CD4-positive, alpha-beta T cell treated with Interleukin-2 at 100 ng/mL for 4 hours (primary cell): ENCODE results near the gene RRP15.

ENCODE experiments used
- DNase-seq: peaks from one replicate; pipeline ENCODE4 v3.0.0-alpha.2; 2020; ENCODE audit warnings: low spot score

RRP15 gene, protein sequence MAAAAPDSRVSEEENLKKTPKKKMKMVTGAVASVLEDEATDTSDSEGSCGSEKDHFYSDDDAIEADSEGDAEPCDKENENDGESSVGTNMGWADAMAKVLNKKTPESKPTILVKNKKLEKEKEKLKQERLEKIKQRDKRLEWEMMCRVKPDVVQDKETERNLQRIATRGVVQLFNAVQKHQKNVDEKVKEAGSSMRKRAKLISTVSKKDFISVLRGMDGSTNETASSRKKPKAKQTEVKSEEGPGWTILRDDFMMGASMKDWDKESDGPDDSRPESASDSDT

DNA sequence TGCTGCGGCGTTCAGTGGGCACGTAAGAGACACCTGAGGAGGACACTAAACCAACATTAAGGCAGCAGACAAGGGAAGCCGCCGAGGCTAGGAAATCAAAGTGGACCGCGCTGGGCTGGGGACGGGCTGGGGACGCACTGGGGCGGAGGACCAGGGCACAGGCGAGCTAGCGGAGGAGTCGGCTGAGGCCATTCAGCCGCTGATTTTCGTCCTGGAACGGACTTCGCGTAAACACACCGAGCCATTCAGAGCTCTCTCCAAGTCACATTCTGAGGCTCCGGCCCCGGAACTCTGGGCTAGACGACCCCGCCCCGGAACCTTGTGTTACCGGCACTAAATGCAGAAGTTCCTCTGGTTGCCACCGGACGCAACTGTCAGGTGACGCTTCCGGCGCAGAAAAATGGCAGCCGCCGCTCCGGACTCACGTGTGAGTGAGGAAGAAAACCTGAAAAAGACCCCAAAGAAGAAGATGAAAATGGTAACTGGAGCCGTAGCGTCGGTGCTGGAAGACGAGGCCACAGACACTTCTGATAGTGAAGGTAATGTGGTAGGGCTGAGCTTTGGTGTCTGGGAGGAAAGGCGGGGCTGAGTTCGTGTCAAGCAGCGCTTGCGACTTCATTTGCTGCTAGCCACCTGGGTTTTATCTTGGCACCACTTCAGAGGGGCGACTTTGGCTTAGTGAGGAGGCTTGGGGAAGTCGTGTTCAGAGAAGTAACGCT is at the start of gene RRP15:
TSS of gene RRP15 (plus strand) at position 377 of the 719 bp plus-strand sequence. CDS start at position 401, 24 bp downstream.
- peak; percentile 87 for DNase-seq

DNA sequence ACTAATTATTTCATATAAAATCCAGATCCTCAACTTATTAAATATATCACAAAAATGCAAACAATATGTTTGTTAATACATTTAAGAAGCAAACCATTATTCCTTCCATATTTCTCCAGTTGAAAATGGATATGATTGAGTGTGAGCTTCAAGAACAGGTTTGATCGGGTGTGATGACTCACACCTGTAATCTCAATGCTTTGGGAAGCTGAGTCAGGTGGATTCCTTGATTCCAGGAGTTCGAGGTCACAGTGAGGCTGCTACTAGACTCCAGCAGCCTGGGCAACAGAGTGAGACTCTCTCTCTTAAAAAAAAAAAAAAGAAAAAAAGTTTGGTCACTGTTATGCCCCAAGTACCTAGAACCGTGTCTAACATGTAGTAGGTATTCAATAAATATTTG is 42.9 kb upstream of the RRP15 start:
- no peak for DNase-seq

DNA sequence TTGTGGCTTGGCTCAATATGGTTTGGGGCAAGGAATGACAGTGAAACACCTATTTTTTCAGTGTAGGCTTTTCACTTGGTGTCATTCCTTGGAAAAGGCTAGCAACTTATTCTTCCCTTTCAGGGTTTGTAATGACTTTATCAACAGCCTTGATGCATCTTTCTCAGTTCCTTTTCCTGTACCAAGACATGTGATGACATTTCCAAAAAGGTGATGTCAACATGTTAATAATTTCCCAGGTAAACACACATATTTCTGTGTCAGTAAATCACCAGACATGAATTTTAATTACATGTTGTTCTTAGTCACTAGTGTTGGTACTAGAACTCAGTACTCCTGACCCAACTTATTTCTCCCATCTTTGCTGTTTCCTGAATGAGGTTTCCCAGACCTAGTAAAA is 37.8 kb upstream of the RRP15 start:
- DNase-seq: no peak

DNA sequence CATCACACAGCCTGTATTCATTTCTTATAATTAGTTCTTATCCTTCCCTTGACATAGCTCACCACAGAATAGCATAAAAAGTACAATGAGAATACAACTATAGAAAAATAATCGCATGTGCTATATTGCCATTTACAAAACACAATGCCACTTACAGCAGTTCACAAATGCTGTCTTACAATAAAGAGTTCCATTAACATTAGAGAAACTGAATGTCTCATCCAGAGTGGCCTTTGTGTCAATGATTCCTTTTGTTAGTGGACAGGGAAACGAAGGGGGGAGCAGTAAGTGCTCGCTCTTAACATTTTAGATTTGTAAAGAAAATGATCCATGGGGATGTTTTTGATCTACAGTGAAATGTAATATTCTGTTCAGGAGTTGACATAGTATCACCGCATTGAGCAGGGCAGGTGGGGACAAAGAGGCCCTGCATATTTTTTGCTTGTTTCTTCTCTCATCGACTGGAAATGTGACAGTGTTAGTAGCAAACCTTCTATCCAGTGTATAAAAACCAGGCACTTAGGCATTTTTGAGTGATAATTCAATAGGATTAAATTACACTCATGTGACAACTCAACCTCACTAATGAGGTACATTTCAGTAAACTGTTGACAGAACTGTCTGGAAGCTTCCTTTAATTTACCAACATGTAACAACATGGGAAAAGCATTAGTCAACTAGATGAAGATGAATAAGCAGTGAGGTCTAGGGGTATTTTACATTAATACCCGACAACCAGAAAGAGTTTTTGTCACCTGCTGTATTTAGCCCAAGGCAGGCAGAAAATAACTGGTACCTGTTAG is 35.6 kb upstream of the RRP15 start:
- no peak for DNase-seq

DNA sequence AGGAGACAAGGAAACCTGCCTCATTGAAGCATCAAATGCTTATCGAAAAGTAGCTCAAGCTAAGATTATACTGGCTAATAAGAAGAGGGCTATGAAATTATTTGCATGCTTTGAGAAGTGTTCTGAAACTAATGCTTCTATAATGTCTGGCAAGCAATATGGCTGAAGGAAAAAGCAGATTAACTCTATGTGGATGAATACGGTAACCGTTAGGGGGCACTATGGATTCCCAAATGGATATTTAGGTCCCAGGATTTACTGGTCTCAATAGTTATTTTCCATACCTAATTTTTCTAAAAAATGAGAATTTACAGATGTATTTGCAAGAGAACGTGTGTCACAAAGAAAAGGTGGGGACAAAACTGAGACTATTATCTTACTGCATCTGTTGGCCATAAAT is 34.6 kb upstream of the RRP15 start:
- no peak for DNase-seq

DNA sequence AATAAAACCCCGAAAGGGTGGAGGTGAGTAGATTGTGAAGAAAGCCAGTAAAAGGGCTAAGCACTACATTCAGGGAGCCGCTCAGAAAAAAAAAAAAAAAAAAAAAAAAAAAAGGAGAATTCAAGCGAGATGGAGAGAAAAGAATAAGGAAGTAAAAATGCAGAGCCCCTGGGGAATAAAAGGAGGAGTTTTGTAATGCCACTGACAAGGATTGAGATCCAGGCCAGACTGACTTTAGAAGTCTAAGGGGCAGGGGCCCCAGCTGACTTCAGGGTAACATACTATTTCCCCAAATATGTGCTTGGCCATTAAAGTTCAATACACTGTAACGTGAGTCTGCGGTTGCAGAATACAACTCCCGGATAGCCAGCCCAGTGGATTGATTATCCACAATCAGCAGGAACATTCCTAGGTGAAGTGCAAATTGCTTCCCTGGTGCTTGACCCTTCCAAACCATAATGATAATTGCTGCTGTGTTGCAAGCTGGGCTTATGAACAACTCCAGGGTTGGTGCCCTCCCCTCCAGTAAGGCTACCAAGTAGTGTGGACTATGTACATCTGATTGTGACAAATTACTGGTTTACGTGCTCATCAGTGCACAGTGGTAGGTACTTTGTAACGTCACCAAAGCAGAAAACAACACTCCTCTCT is 30.7 kb upstream of the RRP15 start:
- DNase-seq: no peak

DNA sequence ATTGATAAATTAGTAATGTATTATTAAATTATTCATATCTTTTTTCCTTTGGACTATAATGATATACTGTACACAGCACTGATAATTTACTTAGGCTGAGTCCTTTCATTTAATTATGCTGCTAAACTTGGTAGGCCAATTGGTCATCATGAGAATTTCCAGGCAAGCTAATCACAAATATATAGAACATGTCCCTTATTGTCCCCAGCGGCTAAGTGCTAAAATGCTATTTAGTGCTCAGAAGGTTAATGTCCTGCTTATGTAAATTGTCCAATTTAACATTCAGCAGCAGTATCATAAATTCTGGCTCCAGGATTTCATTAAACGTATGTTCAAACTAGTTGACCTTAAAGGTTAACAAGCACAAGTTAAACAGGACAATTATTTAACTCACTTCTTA is 30.0 kb upstream of the RRP15 start:
- DNase-seq: no peak

DNA sequence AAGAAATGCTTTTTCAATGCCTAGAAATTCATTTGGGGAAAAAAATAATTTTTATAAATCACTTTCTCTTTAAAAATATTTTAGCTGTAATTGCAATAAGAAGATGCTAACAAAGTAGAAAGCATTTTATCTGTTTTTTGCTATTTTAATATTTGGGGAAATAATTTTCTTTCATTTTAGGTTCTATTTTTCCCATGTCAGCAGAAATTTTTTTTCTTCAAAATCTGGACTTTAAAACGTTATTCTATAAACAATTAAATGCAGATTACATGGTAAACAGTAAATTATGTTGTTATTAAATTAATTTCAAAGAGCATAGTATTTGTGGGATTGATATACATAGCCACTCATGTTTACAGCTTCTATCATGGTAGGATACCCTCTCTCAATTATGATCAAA is 27.7 kb upstream of the RRP15 start:
- DNase-seq: no peak

DNA sequence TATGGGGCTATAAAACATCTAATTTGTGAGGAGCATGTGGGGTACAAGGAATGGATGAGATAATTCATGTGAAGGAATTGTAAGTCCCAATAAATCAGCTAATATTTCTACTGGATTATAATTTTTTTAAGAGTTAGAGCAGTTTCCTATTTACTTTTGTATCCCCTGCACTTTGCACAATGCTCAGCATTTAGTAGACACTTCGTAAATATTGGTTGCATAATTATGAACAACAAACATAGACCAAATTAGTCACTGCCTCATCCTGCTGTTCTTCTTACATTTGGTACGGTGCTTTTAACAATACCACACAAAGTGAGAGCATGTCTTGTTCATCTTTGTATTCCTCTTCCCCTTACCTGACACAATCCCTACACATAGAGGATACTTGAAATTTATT is 27.1 kb upstream of the RRP15 start:
- DNase-seq: no peak

DNA sequence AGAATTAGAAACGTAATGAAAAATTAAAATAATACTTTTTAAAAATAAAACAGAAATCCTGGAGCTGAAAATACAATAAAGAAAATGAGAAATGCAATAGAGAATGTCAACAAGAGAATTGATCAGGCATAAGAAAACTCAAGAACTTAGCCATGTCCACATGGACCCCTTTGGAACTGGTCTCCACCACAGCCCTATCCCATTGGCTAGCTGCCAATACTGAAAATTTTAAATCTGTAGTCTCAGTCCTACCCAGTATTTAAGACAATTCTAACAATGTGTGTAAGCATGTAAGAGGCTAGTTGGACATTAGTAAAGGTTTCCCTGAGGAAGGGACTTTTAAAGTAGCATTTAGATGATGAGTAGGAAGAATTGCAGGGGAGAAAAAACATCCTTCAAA is 25.8 kb upstream of the RRP15 start:
- no peak for DNase-seq

DNA sequence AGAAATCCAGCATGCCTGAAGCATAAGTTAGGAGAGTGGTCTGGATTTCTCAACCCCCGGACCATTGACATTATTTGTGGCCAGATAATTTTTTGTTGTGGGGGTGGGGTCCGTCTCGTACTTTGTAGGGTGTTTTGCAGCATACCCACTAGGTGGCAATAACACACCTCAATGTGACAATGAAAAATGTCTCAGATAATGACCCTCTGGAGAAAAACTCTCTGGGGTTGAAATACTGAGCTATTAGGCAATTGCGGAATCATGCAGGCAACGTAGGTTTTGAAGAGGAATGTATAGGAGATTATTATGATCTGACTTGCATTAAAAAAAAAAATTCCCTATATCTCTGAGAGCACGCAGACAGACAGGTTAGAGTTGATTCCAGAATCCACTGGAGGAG is 25.3 kb upstream of the RRP15 start:
- DNase-seq: no peak

DNA sequence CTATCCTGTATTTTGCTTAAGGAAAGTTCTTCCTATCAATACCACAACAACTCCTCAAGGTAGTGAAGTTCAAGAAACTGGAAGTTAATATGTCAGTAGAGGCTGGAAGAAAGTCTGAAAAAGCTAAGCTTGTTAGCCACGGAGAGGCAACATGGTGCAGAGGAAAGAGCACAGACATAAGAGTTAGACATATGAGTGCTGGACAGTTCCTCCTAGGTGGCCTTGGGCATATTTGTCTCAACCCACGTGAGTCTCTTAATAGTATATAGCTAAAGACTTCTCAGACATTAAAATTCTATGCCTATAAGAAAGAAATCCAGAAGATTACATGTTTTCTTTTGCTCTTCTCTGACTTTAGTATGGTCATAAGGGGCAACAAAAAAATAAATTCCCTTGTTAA is 22.8 kb upstream of the RRP15 start:
- no peak for DNase-seq

DNA sequence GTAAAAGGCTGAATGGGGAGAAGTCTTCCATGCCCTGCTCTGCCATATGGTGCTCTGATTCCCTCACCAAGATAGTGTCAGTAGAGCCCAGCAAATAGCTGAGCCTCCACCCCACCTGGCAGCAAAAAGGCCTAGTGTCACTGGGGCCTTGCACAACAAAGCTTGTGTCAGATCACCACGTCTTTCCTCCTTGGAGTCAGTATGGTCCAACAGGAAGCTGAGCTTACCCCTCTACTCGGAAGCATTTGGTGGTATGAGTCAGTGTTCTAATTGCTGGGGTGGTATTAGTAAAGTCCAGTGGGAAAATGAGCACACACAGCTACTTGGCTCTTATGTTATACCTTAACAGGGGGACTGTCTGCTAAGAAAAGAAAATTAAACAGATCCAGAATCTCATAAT is 18.7 kb upstream of the RRP15 start:
- no peak for DNase-seq

DNA sequence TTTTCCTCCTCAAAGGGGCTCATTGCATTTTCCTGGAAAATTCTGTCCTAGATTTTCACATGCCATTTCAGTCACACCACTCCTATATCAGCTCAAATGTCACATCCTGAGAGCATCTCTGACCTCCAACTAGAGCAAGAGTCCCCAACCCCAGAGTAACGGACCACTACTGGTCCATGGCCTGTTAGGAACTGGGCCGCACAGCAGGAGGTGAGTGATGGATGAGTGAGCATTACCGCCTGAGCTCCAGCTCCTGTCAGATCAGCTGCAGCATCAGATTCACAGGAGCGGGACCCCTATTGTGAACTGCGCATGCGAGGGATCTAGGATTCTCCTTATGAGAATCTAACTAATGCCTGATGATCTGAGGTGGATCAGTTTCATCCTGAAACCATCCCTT is 12.7 kb upstream of the RRP15 start:
- DNase-seq: no peak

DNA sequence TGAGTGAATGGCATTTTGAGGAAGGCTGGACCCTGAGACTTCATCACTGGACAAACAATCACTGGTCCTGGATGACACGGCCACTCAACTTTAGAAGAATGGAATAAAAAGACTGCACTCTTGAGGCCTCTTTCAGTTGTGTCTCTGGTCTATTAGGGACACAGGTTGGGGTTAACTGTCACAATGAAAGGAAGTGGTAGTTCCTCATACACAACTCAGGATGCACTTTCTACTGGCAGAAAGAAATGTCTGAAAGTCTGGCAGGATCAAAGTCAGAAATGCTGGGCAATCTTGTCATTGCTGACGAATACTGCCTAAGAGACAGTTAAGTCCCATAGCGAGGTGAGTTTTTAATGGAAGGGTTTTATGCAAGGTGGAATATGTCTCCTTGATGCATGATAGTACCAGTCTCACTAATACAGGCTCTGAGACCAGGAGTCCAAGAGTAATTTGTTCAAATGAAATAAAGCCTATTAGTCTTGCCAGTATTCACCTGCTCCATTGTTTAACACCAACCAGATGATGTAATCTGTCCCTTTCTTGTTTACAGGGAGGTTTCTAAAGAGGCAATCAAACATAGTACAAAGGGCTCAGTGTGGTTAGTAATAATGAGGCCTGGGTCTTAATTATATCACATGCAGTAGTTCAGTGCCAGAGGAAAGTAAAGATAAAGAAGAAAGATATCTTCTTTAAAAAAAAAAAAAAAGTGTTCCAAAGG is 11.2 kb upstream of the RRP15 start:
- no peak for DNase-seq

DNA sequence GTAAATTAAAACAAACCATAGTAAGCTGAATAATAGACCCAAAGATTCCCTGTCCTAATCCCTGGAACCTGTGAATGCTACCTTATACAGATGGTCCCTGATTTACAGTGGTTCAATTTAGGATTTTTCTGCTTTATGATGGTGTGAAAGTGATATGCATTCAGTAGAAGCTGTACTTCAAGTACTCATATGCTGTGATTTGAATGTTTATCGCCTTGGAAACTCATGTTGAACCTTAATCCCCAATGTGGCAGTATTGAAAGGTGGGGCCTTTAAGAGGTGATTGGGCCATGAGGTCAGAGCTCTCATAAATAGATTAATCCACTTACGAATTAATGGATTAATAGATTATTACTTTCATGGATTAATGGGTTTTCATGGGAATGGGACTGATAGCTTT is 10.6 kb upstream of the RRP15 start:
- no peak for DNase-seq

DNA sequence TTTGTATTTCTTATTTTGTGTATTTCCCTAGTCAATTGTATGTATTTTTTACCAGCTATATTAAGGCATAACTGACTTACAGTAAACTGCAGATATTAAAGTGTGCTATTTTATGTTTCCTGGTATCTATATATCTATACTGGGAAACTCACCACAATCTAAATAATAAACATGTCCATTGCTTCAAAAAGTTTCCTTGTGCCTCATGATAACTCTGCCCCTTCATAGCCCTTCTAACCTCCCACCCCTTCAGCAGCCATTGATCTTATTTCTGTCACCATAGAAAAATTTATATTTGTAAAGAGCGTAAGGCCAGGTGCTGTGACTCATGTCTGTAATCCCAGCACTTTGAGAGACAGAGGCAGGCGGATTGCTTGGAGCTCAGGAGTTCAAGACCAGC is 9.3 kb upstream of the RRP15 start:
- no peak for DNase-seq

DNA sequence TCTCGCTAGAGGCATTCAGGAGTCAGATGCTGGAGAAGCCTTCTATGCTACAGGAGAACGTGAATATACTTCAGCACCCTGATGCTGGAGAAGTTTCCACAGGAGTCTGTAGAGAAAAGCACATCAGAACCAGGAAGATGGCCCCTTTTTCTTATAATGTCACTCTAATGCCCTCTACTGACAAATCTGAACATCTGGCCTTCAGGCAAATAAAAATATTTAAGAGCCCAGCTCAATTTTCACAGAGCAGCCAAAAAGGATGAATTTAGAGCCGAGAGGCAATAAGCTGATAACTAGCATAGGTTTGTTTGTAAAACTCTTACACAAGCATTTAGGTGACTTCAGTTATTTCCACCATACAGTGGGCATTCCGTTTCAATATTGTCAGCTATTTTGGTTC is 3.8 kb upstream of the RRP15 start:
- DNase-seq: no peak

DNA sequence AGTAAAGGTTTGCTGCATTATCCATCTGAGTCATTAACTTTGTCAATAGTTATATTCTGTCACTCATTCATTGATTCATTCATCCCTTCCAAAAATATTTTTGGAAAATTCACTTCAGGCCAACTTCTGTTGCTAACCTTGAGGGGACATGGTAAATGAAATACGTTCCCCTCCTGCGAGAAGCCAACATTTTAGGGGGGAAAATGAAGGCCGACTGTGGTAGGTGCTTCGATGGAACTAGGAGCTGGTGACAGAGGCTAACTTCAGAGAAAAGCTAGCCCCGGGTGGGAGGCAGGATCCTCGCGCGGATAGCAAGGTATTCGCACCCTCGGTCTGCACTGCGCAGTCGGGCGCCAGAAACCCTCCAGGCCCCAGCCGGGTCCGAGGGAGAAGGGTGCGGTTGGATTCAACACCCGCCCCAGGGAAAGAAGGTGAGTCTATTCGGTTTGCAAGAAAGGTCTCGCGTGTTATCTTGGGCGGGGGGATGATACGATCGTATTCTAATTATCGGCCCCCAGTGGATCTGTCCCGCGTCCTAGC is 646 bp upstream of the RRP15 start:
- no peak for DNase-seq

DNA sequence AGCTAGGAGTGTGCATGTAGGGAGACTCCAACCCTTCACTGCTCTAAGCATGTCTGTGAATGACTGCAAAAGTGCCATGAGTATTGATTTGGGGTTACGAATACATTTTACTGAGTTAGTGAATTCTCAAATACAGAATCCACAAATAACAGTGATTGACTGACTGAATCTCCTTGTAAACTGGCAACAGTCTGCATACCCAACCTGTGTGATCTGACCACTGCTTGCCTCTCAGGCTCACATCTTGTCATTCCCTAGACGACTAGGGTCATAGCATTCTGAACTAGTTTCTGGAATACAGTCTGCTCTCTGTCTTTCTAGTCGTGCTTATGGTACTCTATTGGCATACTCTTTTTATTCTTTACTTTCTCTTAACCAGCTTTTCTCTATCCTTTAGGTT is 7.4 kb downstream of the RRP15 start:
- DNase-seq: no peak

DNA sequence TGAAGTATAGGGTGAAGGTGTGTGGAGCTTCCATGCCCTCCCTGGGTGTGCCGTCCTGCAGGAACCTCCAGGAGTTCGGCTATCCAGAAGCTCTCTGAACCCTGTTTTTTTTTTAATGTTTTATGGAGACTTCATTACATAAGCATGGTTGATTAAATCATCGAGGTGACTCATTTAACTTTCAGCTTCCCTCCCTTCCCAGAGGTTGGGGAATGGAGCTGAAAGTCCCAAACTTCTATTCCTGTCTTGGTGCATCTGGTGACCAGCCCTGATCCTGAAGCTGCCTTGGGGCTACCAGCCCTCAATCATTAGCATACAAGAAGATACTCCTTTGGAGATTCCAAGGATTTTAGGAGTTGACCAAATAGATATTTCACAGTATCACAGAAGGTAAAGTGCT is 9.5 kb downstream of the RRP15 start:
- DNase-seq: no peak

DNA sequence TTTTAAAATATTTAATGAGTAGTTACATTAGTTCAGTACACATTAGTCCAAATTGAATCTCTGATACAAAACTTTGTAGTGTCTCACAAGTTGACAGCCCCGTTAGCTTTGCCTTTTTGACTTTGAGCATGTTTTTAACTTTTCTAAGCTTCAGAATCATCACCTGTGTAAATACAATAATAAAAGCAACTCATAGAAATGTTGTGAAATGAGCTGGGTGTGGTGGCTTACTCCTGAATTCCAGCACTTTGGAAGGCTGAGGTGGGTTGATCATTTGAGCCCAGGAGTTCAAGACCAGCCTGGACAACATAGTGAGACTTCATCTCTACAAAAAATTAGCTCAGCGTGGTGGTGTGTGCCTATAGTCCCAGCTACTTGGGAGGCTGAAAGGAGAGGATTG is 11.1 kb downstream of the RRP15 start:
- DNase-seq: no peak
